Central memory CD8-positive, alpha-beta T cell (primary cell): Measurements from ENCODE around the gene ANKRD27.
"Not testable (repeated sequence)": the region's sequence is repeated elsewhere in the genome, so short reads cannot be mapped to it uniquely, and the experiment has no call there.

Experiments
- ATAC-seq: fragments of 150-1000 bp; cut with Tn5 transposase; replicated peaks from 2 replicates; pipeline ENCODE4 v1.10.0; 2022; ENCODE audit warnings: mild to moderate bottlenecking, moderate FRiP score, moderate number of reproducible peaks; ENCODE audit not compliant: poor library complexity, severe bottlenecking; ENCODE audit errors: extremely low read depth
- DNase-seq, 2 donors: peaks; one replicate each; pipeline ENCODE4 v3.0.0; 2021; ENCODE audit warnings: low spot score in 2 of 2
- H3K27ac Mint-ChIP-seq: one replicate; pipeline ENCODE4 v1.8.0; 2022; ENCODE audit warnings: low read depth, mild to moderate bottlenecking, moderate library complexity, mixed read lengths
- H3K27me3 Mint-ChIP-seq: one replicate; pipeline ENCODE4 v1.8.0; 2022; ENCODE audit warnings: mixed read lengths
- H3K36me3 Mint-ChIP-seq: one replicate; pipeline ENCODE4 v1.8.0; 2022; ENCODE audit warnings: mild to moderate bottlenecking, moderate library complexity, mixed read lengths; ENCODE audit not compliant: insufficient read depth
- H3K4me1 Mint-ChIP-seq: one replicate; pipeline ENCODE4 v1.8.0; 2022; ENCODE audit warnings: mixed read lengths
- H3K4me3 Mint-ChIP-seq: one replicate; pipeline ENCODE4 v1.8.0; 2022; ENCODE audit warnings: mild to moderate bottlenecking, moderate library complexity, mixed read lengths
- H3K9me3 Mint-ChIP-seq: one replicate; pipeline ENCODE4 v1.8.0; 2022; ENCODE audit warnings: mixed read lengths

The ANKRD27 gene

GRCh38 chr19:32674931-32675719, at the start of gene ANKRD27:
Gene ANKRD27 (minus strand): TSS chr19:32675180. CDS start chr19:32659015, 16,165 bp downstream.
- DNase-seq = peak; percentile 96
- Mint-ChIP-seq H3K4me1 (peaks cover 33% of the 10 kb centered on the region), H3K27me3 (peaks cover 9% of the 10 kb centered on the region), H3K36me3 (peaks cover 6% of the 10 kb centered on the region), H3K4me3 (peak within 1 kb of the TSS; percentile 87), H3K27ac (peak within 1 kb of the TSS; percentile 64), H3K9me3 (no peaks in the 10 kb centered on the region)
- ATAC-seq = peak; percentile 92

- H3K4me3 Mint-ChIP-seq = no peak overlapping the region
- ATAC-seq = no peak
- peaks cover 5% of the 10 kb centered on the region for H3K4me1 Mint-ChIP-seq
- H3K27me3 Mint-ChIP-seq = no peaks in the 10 kb centered on the region
- H3K36me3 Mint-ChIP-seq = peaks cover 5% of the 10 kb centered on the region
- H3K9me3 Mint-ChIP-seq = no peaks in the 10 kb centered on the region
- H3K27ac Mint-ChIP-seq = no peak overlapping the region
- no peak for DNase-seq
Observed at GRCh38 chr19:32720936-32721250, 45.9 kb upstream of the ANKRD27 start.

- Mint-ChIP-seq H3K9me3 (no peaks in the 10 kb centered on the region), H3K36me3 (peaks cover 8% of the 10 kb centered on the region), H3K4me3 (no peak overlapping the region), H3K27me3 (no peaks in the 10 kb centered on the region), H3K27ac (no peak overlapping the region), H3K4me1 (peaks cover 5% of the 10 kb centered on the region)
- ATAC-seq (no peak), DNase-seq (no peak)
Observed at GRCh38 chr19:32720216-32720935, 45.4 kb upstream of the ANKRD27 start.

- H3K27me3 Mint-ChIP-seq = no peaks in the 10 kb centered on the region
- H3K4me1 Mint-ChIP-seq = peaks cover 5% of the 10 kb centered on the region
- no peak within 1 kb of the TSS for H3K4me3 Mint-ChIP-seq
- peaks cover 15% of the 10 kb centered on the region for H3K36me3 Mint-ChIP-seq
- DNase-seq (no peak), ATAC-seq (no peak)
- H3K27ac Mint-ChIP-seq = no peak within 1 kb of the TSS
- no peaks in the 10 kb centered on the region for H3K9me3 Mint-ChIP-seq
Observed at GRCh38 chr19:32719611-32720059, 44.7 kb upstream of the ANKRD27 start, which contains the start of gene TDRD12. Gene TDRD12 (plus strand): TSS chr19:32719767. CDS start chr19:32720073, 306 bp downstream.

- Mint-ChIP-seq H3K4me3 (no peak overlapping the region), H3K9me3 (no peaks in the 10 kb centered on the region), H3K36me3 (peaks cover 22% of the 10 kb centered on the region), H3K27me3 (no peaks in the 10 kb centered on the region), H3K4me1 (peaks cover 5% of the 10 kb centered on the region), H3K27ac (no peak overlapping the region)
- DNase-seq (no peak), ATAC-seq (no peak)
Observed at GRCh38 chr19:32718286-32718685, 43.3 kb upstream of the ANKRD27 start.

GRCh38 chr19:32717496-32717895, 42.5 kb upstream of the ANKRD27 start:
- peaks cover 5% of the 10 kb centered on the region for H3K4me1 Mint-ChIP-seq

GRCh38 chr19:32716203-32716602, 41.2 kb upstream of the ANKRD27 start:
- not testable (repeated sequence) for H3K4me1 Mint-ChIP-seq, H3K27ac Mint-ChIP-seq, ATAC-seq, H3K4me3 Mint-ChIP-seq, DNase-seq, H3K9me3 Mint-ChIP-seq, H3K27me3 Mint-ChIP-seq
- H3K36me3 Mint-ChIP-seq = peaks cover 37% of the 10 kb centered on the region

More at GRCh38 chr19:32717496-32717895, 42.5 kb upstream of the ANKRD27 start:
- Mint-ChIP-seq H3K27me3 (no peaks in the 10 kb centered on the region), H3K9me3 (no peaks in the 10 kb centered on the region), H3K4me3 (no peak overlapping the region), H3K27ac (no peak overlapping the region), H3K36me3 (peaks cover 28% of the 10 kb centered on the region)
- ATAC-seq = no peak
- DNase-seq = no peak

DNA sequence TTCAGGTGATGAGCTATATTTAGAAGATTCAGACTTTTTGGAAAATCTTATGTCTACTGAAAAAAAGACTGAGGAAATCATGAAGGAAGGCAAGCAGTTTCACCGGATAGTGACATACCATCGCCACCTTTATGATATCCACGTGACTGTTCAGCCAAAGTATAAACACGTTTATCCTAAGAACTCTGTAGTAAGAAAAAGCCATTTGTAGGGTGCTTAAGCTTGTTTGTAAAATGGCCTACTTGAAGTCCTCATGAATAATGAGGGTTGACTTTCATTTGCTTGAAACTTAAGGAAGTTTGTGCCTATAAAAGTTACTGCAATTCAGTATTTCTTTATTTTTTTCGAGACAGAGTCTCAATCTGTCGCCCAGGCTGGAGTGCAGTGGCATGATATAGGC, 36.8 kb upstream of the ANKRD27 start:
- no peak for DNase-seq
- Mint-ChIP-seq H3K9me3 (no peaks in the 10 kb centered on the region), H3K36me3 (peaks cover 44% of the 10 kb centered on the region), H3K27me3 (no peaks in the 10 kb centered on the region), H3K4me3 (no peak overlapping the region), H3K27ac (no peak overlapping the region), H3K4me1 (peaks cover 14% of the 10 kb centered on the region)
- ATAC-seq = no peak

GRCh38 chr19:32709032-32709431, 34.1 kb upstream of the ANKRD27 start:
- H3K4me3 Mint-ChIP-seq = no peak overlapping the region
- no peaks in the 10 kb centered on the region for H3K9me3 Mint-ChIP-seq
- H3K27ac Mint-ChIP-seq = peak overlapping the region; percentile 80
- peaks cover 16% of the 10 kb centered on the region for H3K4me1 Mint-ChIP-seq
- ATAC-seq (no peak), DNase-seq (no peak)
- H3K36me3 Mint-ChIP-seq = peaks cover 34% of the 10 kb centered on the region
- no peaks in the 10 kb centered on the region for H3K27me3 Mint-ChIP-seq

GRCh38 chr19:32708457-32708856, 33.5 kb upstream of the ANKRD27 start:
- H3K27me3 Mint-ChIP-seq = no peaks in the 10 kb centered on the region
- H3K4me1 Mint-ChIP-seq = peaks cover 16% of the 10 kb centered on the region
- H3K9me3 Mint-ChIP-seq = no peaks in the 10 kb centered on the region
- H3K4me3 Mint-ChIP-seq = no peak overlapping the region
- ATAC-seq (peak; percentile 56), DNase-seq (no peak)
- H3K36me3 Mint-ChIP-seq = peaks cover 34% of the 10 kb centered on the region
- H3K27ac Mint-ChIP-seq = peak overlapping the region; percentile 80

- not testable (repeated sequence) for H3K9me3 Mint-ChIP-seq, DNase-seq, H3K4me3 Mint-ChIP-seq, H3K27me3 Mint-ChIP-seq, ATAC-seq, H3K27ac Mint-ChIP-seq
- Mint-ChIP-seq H3K4me1 (peaks cover 35% of the 10 kb centered on the region), H3K36me3 (peaks cover 17% of the 10 kb centered on the region)
Observed at GRCh38 chr19:32704006-32704405, 29.0 kb upstream of the ANKRD27 start.

- H3K4me3 Mint-ChIP-seq = no peak overlapping the region
- no peaks in the 10 kb centered on the region for H3K9me3 Mint-ChIP-seq
- DNase-seq = no peak
- H3K4me1 Mint-ChIP-seq = peaks cover 46% of the 10 kb centered on the region
- ATAC-seq = no peak
- no peaks in the 10 kb centered on the region for H3K27me3 Mint-ChIP-seq
- no peak overlapping the region for H3K27ac Mint-ChIP-seq
- peaks cover 25% of the 10 kb centered on the region for H3K36me3 Mint-ChIP-seq
Observed at GRCh38 chr19:32702010-32702409, 27.0 kb upstream of the ANKRD27 start.

DNA sequence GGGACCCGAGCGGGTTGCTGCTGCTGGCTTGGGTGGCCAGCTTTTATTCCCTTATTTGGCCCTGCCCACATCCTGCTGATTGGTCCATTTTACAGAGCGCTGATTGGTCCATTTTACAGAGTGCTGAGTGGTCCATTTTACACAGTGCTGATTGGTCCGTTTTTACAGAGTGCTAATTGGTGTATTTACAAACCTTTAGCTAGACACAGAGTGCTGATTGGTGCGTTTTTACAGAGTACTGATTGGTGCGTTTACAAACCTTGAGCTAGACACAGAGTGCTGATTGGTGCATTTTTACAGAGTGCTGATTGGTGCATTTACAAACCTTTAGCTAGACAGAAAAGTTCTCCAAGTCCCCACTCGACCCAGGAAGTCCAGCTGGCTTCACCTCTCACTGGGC, 25.1 kb upstream of the ANKRD27 start:
- Mint-ChIP-seq H3K36me3 (peaks cover 28% of the 10 kb centered on the region), H3K4me1 (peaks cover 60% of the 10 kb centered on the region)
- not testable (repeated sequence) for H3K9me3 Mint-ChIP-seq, DNase-seq, H3K27ac Mint-ChIP-seq, H3K4me3 Mint-ChIP-seq, ATAC-seq, H3K27me3 Mint-ChIP-seq
